Measurements from ENCODE around the gene OR6M1. TPM values are rescaled to one million over a fixed set of nuclear protein-coding genes. Genes with fewer than 3 reads are reported as not detected.

The OR6M1 gene
- total and polyA plus RNA-seq, 12 donors, result not detected

GRCh38 chr11:123798513-123799252 lies 7.5 kb downstream of the OR6M1 start:
- Histone ChIP-seq H3K27me3 (no peaks in the 10 kb centered on the region), H3K36me3 (no peaks in the 10 kb centered on the region), H3K9me3 (no peaks in the 10 kb centered on the region), H3K4me1 (no peaks in the 10 kb centered on the region), H3K4me3 (no peak overlapping the region), H3K27ac (no peak overlapping the region)
- WGBS, 2 donors, result 70 to 72% methylated on average over 5 of the region's 5 CpGs
- intact Hi-C loops (cut with DNase I), result no loop called here
- no peak for ATAC-seq
- TF ChIP-seq CTCF (IDR thresholded peaks at IDR 0.05), result no peak
- DNase-seq, result no peak

- intact Hi-C loops (cut with DNase I), result no loop called here
- no peaks in the 10 kb centered on the region for H3K9me3 ChIP-seq
- H3K36me3 ChIP-seq, result no peaks in the 10 kb centered on the region
- no peak overlapping the region for H3K27ac ChIP-seq
- ATAC-seq (no peak), DNase-seq (no peak)
- no peaks in the 10 kb centered on the region for H3K4me1 ChIP-seq
- no peak overlapping the region for H3K4me3 ChIP-seq
- WGBS, 2 donors, result 40 to 47% methylated on average over 4 of the region's 4 CpGs
- no peaks in the 10 kb centered on the region for H3K27me3 ChIP-seq
- TF ChIP-seq CTCF (IDR thresholded peaks at IDR 0.05), result no peak
Measured at GRCh38 chr11:123798079-123798478, 8.1 kb downstream of the OR6M1 start.

- 35 to 39% methylated on average over 10 of the region's 10 CpGs for WGBS, 2 donors
- Histone ChIP-seq H3K9me3 (no peaks in the 10 kb centered on the region), H3K36me3 (no peaks in the 10 kb centered on the region), H3K27me3 (no peaks in the 10 kb centered on the region), H3K4me3 (no peak overlapping the region), H3K27ac (no peak overlapping the region), H3K4me1 (no peaks in the 10 kb centered on the region)
- ATAC-seq (no peak), DNase-seq (no peak)
- intact Hi-C loops (cut with DNase I), result no loop called here
- no peak for TF ChIP-seq CTCF (IDR thresholded peaks at IDR 0.05)
Measured at GRCh38 chr11:123797541-123797940, 8.6 kb downstream of the OR6M1 start.

- no peak for ATAC-seq
- 61 to 68% methylated on average over 4 of the region's 4 CpGs for WGBS, 2 donors
- intact Hi-C loops (cut with DNase I), result no loop called here
Measured at GRCh38 chr11:123797114-123797513, 9.0 kb downstream of the OR6M1 start.

More at GRCh38 chr11:123797114-123797513, 9.0 kb downstream of the OR6M1 start:
- Histone ChIP-seq H3K27me3 (no peaks in the 10 kb centered on the region), H3K9me3 (no peaks in the 10 kb centered on the region), H3K4me1 (no peaks in the 10 kb centered on the region), H3K36me3 (no peaks in the 10 kb centered on the region), H3K4me3 (no peak overlapping the region), H3K27ac (no peak overlapping the region)
- no peak for DNase-seq
- no peak for TF ChIP-seq CTCF (IDR thresholded peaks at IDR 0.05)
